Measurements from ENCODE around the gene EPB41L4A.

DNA sequence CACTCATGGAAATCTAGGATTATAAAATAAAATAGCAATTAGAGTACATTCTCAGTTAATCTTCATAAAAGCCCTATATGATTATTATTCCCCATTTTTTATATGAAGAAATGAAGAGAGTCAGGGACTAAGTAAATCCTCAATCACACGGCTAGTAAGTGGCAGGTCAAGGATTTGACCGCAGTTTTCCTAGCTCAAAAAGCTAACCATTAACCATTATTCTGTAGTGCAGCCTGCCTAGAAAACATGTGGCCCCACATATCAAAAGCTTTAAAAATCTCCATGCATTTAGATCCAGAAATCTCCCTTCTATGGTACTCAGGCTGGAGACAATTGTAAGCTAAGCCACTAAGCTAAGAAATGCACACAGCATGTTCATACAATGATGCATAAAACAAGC lies 21.4 kb downstream of the EPB41L4A start:
- TF ChIP-seq CREB1 (CRISPR knock-in tag; IDR thresholded peaks at IDR 0.05) (no peak), JUN (CRISPR knock-in tag; IDR thresholded peaks at IDR 0.05) (no peak), NFYB (CRISPR knock-in tag; conservative IDR thresholded peaks at IDR 0.05; ENCODE audit: low read depth) (no peak), RORB (CRISPR knock-in tag; IDR thresholded peaks at IDR 0.05) (no peak), ATF1 (CRISPR knock-in tag; IDR thresholded peaks at IDR 0.05) (no peak), ZNF671 (CRISPR knock-in tag; IDR thresholded peaks at IDR 0.05) (no peak), FOXP1 (CRISPR knock-in tag; IDR thresholded peaks at IDR 0.05; ENCODE audit: borderline replicate concordance) (no peak), PRRX2 (CRISPR knock-in tag; IDR thresholded peaks at IDR 0.05) (no peak)
- TF ChIP-seq, protein P1, sequence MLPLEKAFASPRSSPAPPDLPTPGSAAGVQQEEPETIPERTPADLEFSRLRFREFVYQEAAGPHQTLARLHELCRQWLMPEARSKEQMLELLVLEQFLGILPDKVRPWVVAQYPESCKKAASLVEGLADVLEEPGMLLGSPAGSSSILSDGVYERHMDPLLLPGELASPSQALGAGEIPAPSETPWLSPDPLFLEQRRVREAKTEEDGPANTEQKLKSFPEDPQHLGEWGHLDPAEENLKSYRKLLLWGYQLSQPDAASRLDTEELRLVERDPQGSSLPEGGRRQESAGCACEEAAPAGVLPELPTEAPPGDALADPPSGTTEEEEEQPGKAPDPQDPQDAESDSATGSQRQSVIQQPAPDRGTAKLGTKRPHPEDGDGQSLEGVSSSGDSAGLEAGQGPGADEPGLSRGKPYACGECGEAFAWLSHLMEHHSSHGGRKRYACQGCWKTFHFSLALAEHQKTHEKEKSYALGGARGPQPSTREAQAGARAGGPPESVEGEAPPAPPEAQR (CRISPR knock-in tag; IDR thresholded peaks at IDR 0.05), result no peak
- TF ChIP-seq, protein P2, sequence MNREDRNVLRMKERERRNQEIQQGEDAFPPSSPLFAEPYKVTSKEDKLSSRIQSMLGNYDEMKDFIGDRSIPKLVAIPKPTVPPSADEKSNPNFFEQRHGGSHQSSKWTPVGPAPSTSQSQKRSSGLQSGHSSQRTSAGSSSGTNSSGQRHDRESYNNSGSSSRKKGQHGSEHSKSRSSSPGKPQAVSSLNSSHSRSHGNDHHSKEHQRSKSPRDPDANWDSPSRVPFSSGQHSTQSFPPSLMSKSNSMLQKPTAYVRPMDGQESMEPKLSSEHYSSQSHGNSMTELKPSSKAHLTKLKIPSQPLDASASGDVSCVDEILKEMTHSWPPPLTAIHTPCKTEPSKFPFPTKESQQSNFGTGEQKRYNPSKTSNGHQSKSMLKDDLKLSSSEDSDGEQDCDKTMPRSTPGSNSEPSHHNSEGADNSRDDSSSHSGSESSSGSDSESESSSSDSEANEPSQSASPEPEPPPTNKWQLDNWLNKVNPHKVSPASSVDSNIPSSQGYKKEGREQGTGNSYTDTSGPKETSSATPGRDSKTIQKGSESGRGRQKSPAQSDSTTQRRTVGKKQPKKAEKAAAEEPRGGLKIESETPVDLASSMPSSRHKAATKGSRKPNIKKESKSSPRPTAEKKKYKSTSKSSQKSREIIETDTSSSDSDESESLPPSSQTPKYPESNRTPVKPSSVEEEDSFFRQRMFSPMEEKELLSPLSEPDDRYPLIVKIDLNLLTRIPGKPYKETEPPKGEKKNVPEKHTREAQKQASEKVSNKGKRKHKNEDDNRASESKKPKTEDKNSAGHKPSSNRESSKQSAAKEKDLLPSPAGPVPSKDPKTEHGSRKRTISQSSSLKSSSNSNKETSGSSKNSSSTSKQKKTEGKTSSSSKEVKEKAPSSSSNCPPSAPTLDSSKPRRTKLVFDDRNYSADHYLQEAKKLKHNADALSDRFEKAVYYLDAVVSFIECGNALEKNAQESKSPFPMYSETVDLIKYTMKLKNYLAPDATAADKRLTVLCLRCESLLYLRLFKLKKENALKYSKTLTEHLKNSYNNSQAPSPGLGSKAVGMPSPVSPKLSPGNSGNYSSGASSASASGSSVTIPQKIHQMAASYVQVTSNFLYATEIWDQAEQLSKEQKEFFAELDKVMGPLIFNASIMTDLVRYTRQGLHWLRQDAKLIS (CRISPR knock-in tag; IDR thresholded peaks at IDR 0.05; ENCODE audit: borderline replicate concordance), result no peak
- TF ChIP-seq, protein P3, sequence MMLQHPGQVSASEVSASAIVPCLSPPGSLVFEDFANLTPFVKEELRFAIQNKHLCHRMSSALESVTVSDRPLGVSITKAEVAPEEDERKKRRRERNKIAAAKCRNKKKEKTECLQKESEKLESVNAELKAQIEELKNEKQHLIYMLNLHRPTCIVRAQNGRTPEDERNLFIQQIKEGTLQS (CRISPR knock-in tag; conservative IDR thresholded peaks at IDR 0.05), result no peak
- TF ChIP-seq, protein P4, sequence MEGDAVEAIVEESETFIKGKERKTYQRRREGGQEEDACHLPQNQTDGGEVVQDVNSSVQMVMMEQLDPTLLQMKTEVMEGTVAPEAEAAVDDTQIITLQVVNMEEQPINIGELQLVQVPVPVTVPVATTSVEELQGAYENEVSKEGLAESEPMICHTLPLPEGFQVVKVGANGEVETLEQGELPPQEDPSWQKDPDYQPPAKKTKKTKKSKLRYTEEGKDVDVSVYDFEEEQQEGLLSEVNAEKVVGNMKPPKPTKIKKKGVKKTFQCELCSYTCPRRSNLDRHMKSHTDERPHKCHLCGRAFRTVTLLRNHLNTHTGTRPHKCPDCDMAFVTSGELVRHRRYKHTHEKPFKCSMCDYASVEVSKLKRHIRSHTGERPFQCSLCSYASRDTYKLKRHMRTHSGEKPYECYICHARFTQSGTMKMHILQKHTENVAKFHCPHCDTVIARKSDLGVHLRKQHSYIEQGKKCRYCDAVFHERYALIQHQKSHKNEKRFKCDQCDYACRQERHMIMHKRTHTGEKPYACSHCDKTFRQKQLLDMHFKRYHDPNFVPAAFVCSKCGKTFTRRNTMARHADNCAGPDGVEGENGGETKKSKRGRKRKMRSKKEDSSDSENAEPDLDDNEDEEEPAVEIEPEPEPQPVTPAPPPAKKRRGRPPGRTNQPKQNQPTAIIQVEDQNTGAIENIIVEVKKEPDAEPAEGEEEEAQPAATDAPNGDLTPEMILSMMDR (IDR thresholded peaks at IDR 0.05), result no peak
- TF ChIP-seq, protein P5, sequence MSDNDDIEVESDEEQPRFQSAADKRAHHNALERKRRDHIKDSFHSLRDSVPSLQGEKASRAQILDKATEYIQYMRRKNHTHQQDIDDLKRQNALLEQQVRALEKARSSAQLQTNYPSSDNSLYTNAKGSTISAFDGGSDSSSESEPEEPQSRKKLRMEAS (CRISPR knock-in tag; IDR thresholded peaks at IDR 0.05), result no peak
- TF ChIP-seq, protein P6, sequence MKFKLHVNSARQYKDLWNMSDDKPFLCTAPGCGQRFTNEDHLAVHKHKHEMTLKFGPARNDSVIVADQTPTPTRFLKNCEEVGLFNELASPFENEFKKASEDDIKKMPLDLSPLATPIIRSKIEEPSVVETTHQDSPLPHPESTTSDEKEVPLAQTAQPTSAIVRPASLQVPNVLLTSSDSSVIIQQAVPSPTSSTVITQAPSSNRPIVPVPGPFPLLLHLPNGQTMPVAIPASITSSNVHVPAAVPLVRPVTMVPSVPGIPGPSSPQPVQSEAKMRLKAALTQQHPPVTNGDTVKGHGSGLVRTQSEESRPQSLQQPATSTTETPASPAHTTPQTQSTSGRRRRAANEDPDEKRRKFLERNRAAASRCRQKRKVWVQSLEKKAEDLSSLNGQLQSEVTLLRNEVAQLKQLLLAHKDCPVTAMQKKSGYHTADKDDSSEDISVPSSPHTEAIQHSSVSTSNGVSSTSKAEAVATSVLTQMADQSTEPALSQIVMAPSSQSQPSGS (CRISPR knock-in tag; IDR thresholded peaks at IDR 0.05; ENCODE audit: borderline replicate concordance, low read depth), result no peak
